OCI-LY7 (cell line): ENCODE measurements around the gene SRP72. TPM values are rescaled to one million over a fixed set of nuclear protein-coding genes. Genes with fewer than 3 reads are reported as not detected.

Experiments
- BruUV-seq: library from RNA; stranded (reverse); fragments of 400-500 nt; replicated peaks from 2 replicates; lab custom pipeline; 2021; lab: Mats Ljungman, UMichigan
- CTCF ChIA-PET: fragments of 300-600 bp; sonication (Branson Sonifier 250); formaldehyde crosslinking; loops from one replicate; lab custom pipeline; 2022; ENCODE audit warnings: antibody characterized with exemption; ENCODE audit not compliant: unreplicated experiment; lab: Charles Lee
- POLR2A ChIA-PET: fragments of 300-600 bp; sonication (Branson Sonifier 250); formaldehyde crosslinking; loops from one replicate; lab custom pipeline; 2022; ENCODE audit warnings: antibody characterized with exemption; lab: Charles Lee
- DNase-seq: peaks from one replicate; pipeline ENCODE4 v3.0.0-alpha.2; 2015; ENCODE audit warnings: low spot score
- H2AFZ ChIP-seq: fragments of 200-600 bp; sonication (generic), shearing (Covaris generic); 2 replicates; pipeline ENCODE4 v1.6.1; 2014; ENCODE audit warnings: mild to moderate bottlenecking, antibody characterized with exemption, low read length, moderate library complexity
- H3K27ac ChIP-seq: fragments of 200-600 bp; sonication (generic); 2 replicates; pipeline ENCODE4 v1.5.1; 2014; ENCODE audit warnings: mixed run types, low read depth, mild to moderate bottlenecking, moderate library complexity, low read length, inconsistent platforms; ENCODE audit not compliant: poor library complexity, severe bottlenecking
- H3K36me3 ChIP-seq: fragments of 200-600 bp; sonication (generic); 2 replicates; pipeline ENCODE4 v1.6.1; 2014; ENCODE audit warnings: mild to moderate bottlenecking, antibody characterized with exemption, low read length, moderate library complexity, mixed read lengths; ENCODE audit not compliant: insufficient read depth
- H3K4me1 ChIP-seq: fragments of 200-600 bp; sonication (generic); 2 replicates; pipeline ENCODE4 v1.5.1; 2014; ENCODE audit warnings: mild to moderate bottlenecking, low read length; ENCODE audit not compliant: insufficient read depth, poor library complexity, severe bottlenecking
- H3K4me2 ChIP-seq: fragments of 200-600 bp; sonication (generic); 2 replicates; pipeline ENCODE4 v1.6.1; 2014; ENCODE audit warnings: mild to moderate bottlenecking, low read length
- H3K4me3 ChIP-seq: fragments of 200-600 bp; sonication (generic); 2 replicates; pipeline ENCODE4 v1.5.1; 2014; ENCODE audit warnings: mild to moderate bottlenecking, low read depth, low read length; ENCODE audit not compliant: poor library complexity, severe bottlenecking
- H3K79me2 ChIP-seq: fragments of 200-600 bp; sonication (generic); 2 replicates; pipeline ENCODE4 v1.6.1; 2016; ENCODE audit warnings: low read depth, mild to moderate bottlenecking, low read length, moderate library complexity, mixed read lengths; ENCODE audit not compliant: insufficient read depth
- H3K9me2 ChIP-seq: fragments of 200-600 bp; sonication (generic); 2 replicates; pipeline ENCODE4 v1.6.1; 2016; ENCODE audit warnings: mild to moderate bottlenecking, low read length, mixed read lengths; ENCODE audit not compliant: insufficient read depth
- H3K9me3 ChIP-seq: fragments of 200-600 bp; sonication (generic); 2 replicates; pipeline ENCODE4 v1.6.1; 2014; ENCODE audit warnings: mild to moderate bottlenecking, mixed run types, low read length, mixed read lengths
- H4K20me1 ChIP-seq: fragments of 200-600 bp; sonication (generic); 2 replicates; pipeline ENCODE4 v1.6.1; 2014; ENCODE audit warnings: mild to moderate bottlenecking, antibody characterized with exemption, low read length, moderate library complexity, mixed read lengths; ENCODE audit not compliant: insufficient read depth
- CTCF ChIP-seq: fragments of 200-600 bp; sonication (generic); conservative IDR thresholded peaks from 2 replicates; pipeline ENCODE4 v1.5.1; 2014; ENCODE audit warnings: mild to moderate bottlenecking, antibody characterized with exemption, low read length, moderate library complexity, mixed read lengths
- EZH2phosphoT487 ChIP-seq: fragments of 200-600 bp; sonication (generic); IDR thresholded peaks from 2 replicates; pipeline ENCODE4 v1.6.1; 2018; ENCODE audit warnings: low read depth, borderline replicate concordance, mild to moderate bottlenecking, mixed run types, antibody characterized with exemption, low read length, moderate library complexity, mixed read lengths
- intact Hi-C: fragments of 100-400 bp; cut with micrococcal nuclease; formaldehyde crosslinking; loops from one replicate; pipeline ENCODE4 v1.10.0; 2022; ENCODE audit not compliant: unreplicated experiment
- total RNA-seq, 2 experiments: library from RNA; depleted of rRNA in 1 of 2; stranded (reverse); fragments of >200 nt in 1 of 2; shearing (Covaris generic) in 1 of 2; gene quantifications; 2 replicates each; pipeline ENCODE4 v1.2.3, GENCODE V29; 2014 to 2022

SRP72 gene
- total RNA-seq, 2 experiments from 2014 or later: 53.5 to 166 TPM

DNA sequence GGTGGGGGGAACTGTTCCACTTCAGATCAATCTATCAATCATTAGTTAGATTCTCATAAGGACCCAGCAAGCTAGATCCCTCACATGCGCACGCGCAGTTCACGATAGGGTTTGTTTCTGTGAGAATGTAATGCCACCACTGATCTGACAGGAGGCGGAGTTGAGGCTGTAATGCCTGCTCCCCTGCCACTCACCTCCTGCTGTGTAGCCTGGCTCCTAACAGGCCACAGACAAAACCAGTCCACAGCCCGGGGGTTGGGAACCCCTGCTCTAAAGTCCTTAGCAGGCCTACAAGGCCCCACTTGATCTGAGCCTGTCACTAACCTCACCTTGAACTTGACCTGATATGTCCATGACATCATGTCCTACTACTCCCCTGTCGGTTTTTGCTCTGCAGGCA, 68.5 kb downstream of the SRP72 start:
- H2AFZ ChIP-seq: no peak overlapping the region
- TF ChIP-seq EZH2phosphoT487 (no peak), CTCF (no peak)

DNA sequence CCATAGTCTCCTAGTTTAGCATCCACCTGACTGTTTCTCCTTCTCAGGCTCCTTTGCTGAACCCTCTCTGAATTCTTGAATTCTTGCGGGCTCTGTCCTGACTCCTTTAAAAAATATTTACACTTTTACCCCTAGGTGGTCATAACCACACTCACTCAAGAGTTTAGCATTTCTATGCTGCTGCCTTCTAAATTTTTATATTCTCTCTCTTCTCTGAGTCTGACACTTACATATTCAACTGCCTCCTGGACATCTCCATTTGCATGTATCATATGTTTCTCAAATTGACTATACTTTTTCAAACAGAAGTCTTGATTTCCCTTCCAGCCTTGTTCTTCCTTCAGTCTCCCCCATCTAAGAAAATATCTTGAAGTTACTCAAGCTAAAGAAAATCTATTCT, 69.7 kb downstream of the SRP72 start:
- Histone ChIP-seq H3K9me3 (no peaks in the 10 kb centered on the region), H4K20me1 (no peaks in the 10 kb centered on the region), H3K79me2 (no peaks in the 10 kb centered on the region), H3K9me2 (no peaks in the 10 kb centered on the region), H3K27ac (no peak overlapping the region), H3K4me2 (no peak overlapping the region), H3K4me1 (no peaks in the 10 kb centered on the region), H2AFZ (no peak overlapping the region), H3K36me3 (no peaks in the 10 kb centered on the region), H3K4me3 (no peak overlapping the region)
- ChIA-PET CTCF (no interaction called here), POLR2A (interaction anchor here (0.7 kb wide), 1 partner anchor 8 kb away, joined by 4 read pairs; no protein-coding TSS in a partner anchor)
- intact Hi-C loops: no loop called here
- BruUV-seq: no TSS peak
- DNase-seq: no peak
- TF ChIP-seq EZH2phosphoT487: no peak
- no peak for TF ChIP-seq CTCF

More for the DNA sequence above, 68.5 kb downstream of the SRP72 start:
- ChIA-PET POLR2A (interaction anchor here (0.7 to 1.5 kb wide), 2 partner anchors 44 to 123 kb away, joined by 3 to 4 read pairs; no protein-coding TSS in a partner anchor), CTCF (no interaction called here)
- Histone ChIP-seq H3K4me1 (no peaks in the 10 kb centered on the region), H3K79me2 (no peaks in the 10 kb centered on the region), H3K9me3 (no peaks in the 10 kb centered on the region), H3K4me2 (no peak overlapping the region), H3K27ac (no peak overlapping the region), H3K36me3 (no peaks in the 10 kb centered on the region), H3K4me3 (no peak overlapping the region), H3K9me2 (no peaks in the 10 kb centered on the region), H4K20me1 (no peaks in the 10 kb centered on the region)
- no TSS peak for BruUV-seq
- no peak for DNase-seq
- intact Hi-C loops: no loop called here

- TF ChIP-seq CTCF: no peak
- TF ChIP-seq EZH2phosphoT487: no peak
- peaks cover 3% of the 10 kb centered on the region; the same call in 1 of the 2 replicates for H3K9me3 ChIP-seq
- POLR2A ChIA-PET: no interaction called here
- H3K36me3 ChIP-seq: no peaks in the 10 kb centered on the region
- H4K20me1 ChIP-seq: no peaks in the 10 kb centered on the region
- DNase-seq: no peak
- H3K4me2 ChIP-seq: no peak overlapping the region
- intact Hi-C loops: no loop called here
- CTCF ChIA-PET: no interaction called here
- peaks cover 4% of the 10 kb centered on the region for H3K4me1 ChIP-seq
- no peak overlapping the region for H3K4me3 ChIP-seq
- no peak overlapping the region for H3K27ac ChIP-seq
- no peak overlapping the region for H2AFZ ChIP-seq
- no peaks in the 10 kb centered on the region for H3K79me2 ChIP-seq
- H3K9me2 ChIP-seq: no peaks in the 10 kb centered on the region
- no TSS peak for BruUV-seq
These were observed 73.4 kb downstream of the SRP72 start for GRCh38 chr4:56540826-56541225.
